ENCODE measurements around the gene SYDE2. TPM values are rescaled to one million over a fixed set of nuclear protein-coding genes. Genes with fewer than 3 reads are reported as not detected.

Gene SYDE2
- total RNA-seq, 6 donors from 2014 or later: 14.3 to 38.5 (median 23.2) TPM

GRCh38 chr1:85208488-85208887, 7.7 kb upstream of the SYDE2 start:
- DNase-seq (no peak), ATAC-seq (ENCODE audit: low FRiP score in 2 of 2) (no peak)
- Histone ChIP-seq H3K27me3 (no peaks in the 10 kb centered on the region), H3K4me3 (no peak overlapping the region), H3K9me3 (no peaks in the 10 kb centered on the region), H3K4me1 (peaks cover 0 to 4% (median 0%) of the 10 kb centered on the region in 4 donors), H3K36me3 (no peaks in the 10 kb centered on the region), H3K27ac (no peak overlapping the region)
- TF ChIP-seq POLR2A (IDR thresholded peaks at IDR 0.05): no peak
- TF ChIP-seq POLR2AphosphoS5 (IDR thresholded peaks at IDR 0.05): no peak
- no peak for TF ChIP-seq CTCF (IDR thresholded peaks at IDR 0.05)
- no peak for TF ChIP-seq EP300 (IDR thresholded peaks at IDR 0.05)
- WGBS, 2 donors: 72 to 75% methylated on average over 2 of the region's 2 CpGs

GRCh38 chr1:85203573-85204171, 2.9 kb upstream of the SYDE2 start:
- DNase-seq (no peak), ATAC-seq (ENCODE audit: low FRiP score in 2 of 2) (no peak)
- no peak overlapping the region for H3K27ac ChIP-seq
- H3K4me3 ChIP-seq: no peak overlapping the region
- peaks cover 0 to 17% (median 2%) of the 10 kb centered on the region in 4 donors for H3K27me3 ChIP-seq
- H3K4me1 ChIP-seq: peaks cover 0 to 12% (median 8%) of the 10 kb centered on the region in 4 donors
- peaks cover 0 to 5% (median 0%) of the 10 kb centered on the region in 4 donors for H3K9me3 ChIP-seq
- TF ChIP-seq POLR2A (IDR thresholded peaks at IDR 0.05) (no peak), POLR2AphosphoS5 (IDR thresholded peaks at IDR 0.05) (no peak), EP300 (IDR thresholded peaks at IDR 0.05) (no peak), CTCF (IDR thresholded peaks at IDR 0.05) (no peak)
- H3K36me3 ChIP-seq: no peaks in the 10 kb centered on the region
- WGBS, 2 donors: 65 to 72% methylated on average over 2 of the region's 2 CpGs

- ATAC-seq (ENCODE audit: low FRiP score in 2 of 2) (no peak), DNase-seq (no peak)
- Histone ChIP-seq H3K9me3 (peaks cover 0 to 5% (median 0%) of the 10 kb centered on the region in 4 donors), H3K4me3 (no peak overlapping the region), H3K36me3 (no peaks in the 10 kb centered on the region), H3K27me3 (peaks cover 0 to 17% (median 2%) of the 10 kb centered on the region in 4 donors), H3K27ac (peak overlapping the region in 1 of 4 donors; percentile 98), H3K4me1 (peaks cover 0 to 12% (median 8%) of the 10 kb centered on the region in 4 donors)
- WGBS, 2 donors: 64 to 78% methylated on average over 2 of the region's 2 CpGs
- no peak for TF ChIP-seq POLR2AphosphoS5 (IDR thresholded peaks at IDR 0.05)
- TF ChIP-seq EP300 (IDR thresholded peaks at IDR 0.05): no peak
- no peak for TF ChIP-seq POLR2A (IDR thresholded peaks at IDR 0.05)
- TF ChIP-seq CTCF (IDR thresholded peaks at IDR 0.05): no peak
Measured at GRCh38 chr1:85202864-85203255, 2.0 kb upstream of the SYDE2 start.

- no peaks in the 10 kb centered on the region for H3K36me3 ChIP-seq
- DNase-seq (no peak), ATAC-seq (ENCODE audit: low FRiP score in 2 of 2) (no peak)
- peak overlapping the region; percentile 92 to 99 (median 98) for H3K27ac ChIP-seq
- peaks cover 0 to 5% (median 0%) of the 10 kb centered on the region in 4 donors for H3K9me3 ChIP-seq
- peaks cover 0 to 17% (median 2%) of the 10 kb centered on the region in 4 donors for H3K27me3 ChIP-seq
- 13 to 23% methylated on average over 14 of the region's 14 CpGs for WGBS, 2 donors
- H3K4me1 ChIP-seq: peaks cover 0 to 12% (median 8%) of the 10 kb centered on the region in 4 donors
- H3K4me3 ChIP-seq: peak overlapping the region; percentile 64 to 84 (median 73)
- TF ChIP-seq CTCF (IDR thresholded peaks at IDR 0.05) (no peak), POLR2A (IDR thresholded peaks at IDR 0.05) (no peak), POLR2AphosphoS5 (IDR thresholded peaks at IDR 0.05) (no peak), EP300 (IDR thresholded peaks at IDR 0.05) (no peak)
Measured at GRCh38 chr1:85202092-85202863, 1.5 kb upstream of the SYDE2 start.

Data from upper lobe of left lung (tissue), 6 donors.